HG02588 (cell line): ENCODE results near the gene SACS.

Experiments used
- ATAC-seq: cut with Tn5 transposase; IDR thresholded peaks from one replicate; pipeline ENCODE4 v1.9.1; 2021; ENCODE audit warnings: mild to moderate bottlenecking, moderate library complexity; ENCODE audit not compliant: unreplicated experiment

SACS gene

GRCh38 chr13:23372264-23372906, 61.1 kb downstream of the SACS start:
- ATAC-seq, result no peak

GRCh38 chr13:23367907-23368306, 65.6 kb downstream of the SACS start:
- ATAC-seq, result no peak

GRCh38 chr13:23365652-23366051, 67.8 kb downstream of the SACS start:
- no peak for ATAC-seq

GRCh38 chr13:23359882-23360281, 73.6 kb downstream of the SACS start:
- no peak for ATAC-seq

GRCh38 chr13:23357349-23357748, 76.2 kb downstream of the SACS start:
- no peak for ATAC-seq

- no peak for ATAC-seq
Measured at GRCh38 chr13:23356368-23356767, 77.1 kb downstream of the SACS start.

- no peak for ATAC-seq
Measured at GRCh38 chr13:23354520-23354919, 79.0 kb downstream of the SACS start.

DNA sequence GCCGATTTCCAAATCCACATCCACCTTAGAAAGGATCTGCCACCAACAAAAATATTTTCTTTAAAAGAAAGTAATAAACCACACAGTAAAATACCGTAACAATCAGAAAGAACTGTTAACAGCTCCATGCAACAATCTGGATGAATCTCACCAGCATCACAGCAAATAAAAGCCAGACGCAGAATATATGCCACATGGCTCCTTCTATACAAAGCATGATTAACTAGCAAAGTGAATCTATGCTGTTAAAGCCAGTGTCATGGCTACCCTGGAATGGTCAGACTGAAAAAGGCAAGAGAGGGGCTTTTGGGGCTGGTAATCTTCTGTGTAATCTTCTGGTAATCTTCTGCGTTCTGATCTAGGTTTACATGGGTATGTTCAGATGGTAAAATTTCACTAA, 81.3 kb downstream of the SACS start:
- no peak for ATAC-seq

- ATAC-seq, result no peak
Measured at GRCh38 chr13:23350009-23350408, 83.5 kb downstream of the SACS start.

DNA sequence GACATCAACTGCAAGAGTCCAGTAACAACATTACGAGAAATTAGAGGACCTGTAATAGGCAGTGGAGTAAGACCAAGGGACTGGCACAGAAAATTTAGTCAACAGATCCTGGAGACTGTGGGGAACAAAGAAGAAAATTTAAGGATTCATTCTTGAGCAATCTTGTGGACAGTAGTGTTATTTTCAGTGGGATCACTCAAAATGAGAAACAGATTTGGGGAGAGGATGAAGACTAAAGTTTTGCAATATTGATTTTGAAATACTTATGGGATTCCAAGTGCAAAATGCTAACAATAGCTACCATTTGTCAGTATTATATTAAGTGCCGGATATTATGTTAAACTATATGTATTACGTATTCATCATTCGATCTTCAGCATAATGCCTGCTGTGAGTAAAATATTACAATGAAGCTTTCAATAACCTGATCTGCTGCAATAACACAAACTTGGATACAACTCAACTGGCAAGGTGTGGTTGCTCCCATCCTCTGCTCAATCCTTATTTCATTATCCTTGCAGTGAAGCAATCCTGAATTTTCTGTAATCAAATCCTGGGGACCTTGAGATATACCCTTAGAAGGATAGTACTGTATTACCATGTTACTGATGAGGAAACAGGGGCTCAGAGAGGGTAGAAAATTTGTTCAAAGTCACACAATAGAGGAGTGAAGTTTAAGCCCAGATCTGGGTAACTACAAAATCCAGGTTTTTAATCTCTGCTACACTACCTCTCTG, 84.2 kb downstream of the SACS start:
- ATAC-seq, result no peak

- no peak for ATAC-seq
Measured at GRCh38 chr13:23348262-23349127, 85.0 kb downstream of the SACS start.

GRCh38 chr13:23347601-23348000, 85.9 kb downstream of the SACS start:
- no peak for ATAC-seq

- ATAC-seq, result no peak
Measured at GRCh38 chr13:23344931-23345595, 88.4 kb downstream of the SACS start.

DNA sequence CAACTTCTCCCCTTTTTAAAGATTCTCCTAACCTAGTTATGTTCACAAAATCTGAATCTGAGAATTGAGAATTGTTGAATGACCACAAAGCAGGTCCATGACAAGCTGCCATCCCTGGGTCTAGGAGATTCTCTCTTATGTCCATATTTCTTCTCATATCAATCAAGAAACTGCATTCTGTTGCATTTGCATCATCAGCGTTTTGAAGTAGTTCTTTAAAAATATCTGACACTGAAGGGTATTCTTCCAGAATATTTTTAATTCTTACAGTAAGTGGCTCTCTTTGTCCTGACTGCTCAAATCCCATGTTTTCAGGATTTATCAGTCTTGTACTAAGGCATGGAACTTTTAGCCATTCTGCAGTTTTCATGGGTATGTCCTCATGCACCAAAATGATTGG, 94.3 kb downstream of the SACS start:
- no peak for ATAC-seq

DNA sequence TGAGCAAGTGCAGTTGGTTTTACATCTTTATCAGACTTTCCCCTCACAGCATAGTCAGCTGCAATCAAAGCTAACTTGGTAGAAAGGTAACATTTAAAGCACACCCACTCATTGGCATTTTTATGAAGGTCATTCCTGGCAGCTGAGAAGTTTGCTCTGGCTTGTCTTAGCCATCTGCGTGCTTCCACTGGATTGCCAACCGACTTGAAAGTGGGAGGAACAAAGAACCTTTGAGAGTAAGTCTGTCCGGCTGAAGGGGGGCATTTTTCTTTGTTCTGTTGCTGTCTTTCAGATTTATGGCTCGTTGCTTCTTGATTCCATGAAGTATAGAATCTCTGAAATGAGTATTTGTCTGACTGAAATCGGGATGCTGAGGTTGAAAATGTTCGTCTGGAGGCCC, 103.1 kb downstream of the SACS start:
- no peak for ATAC-seq

DNA sequence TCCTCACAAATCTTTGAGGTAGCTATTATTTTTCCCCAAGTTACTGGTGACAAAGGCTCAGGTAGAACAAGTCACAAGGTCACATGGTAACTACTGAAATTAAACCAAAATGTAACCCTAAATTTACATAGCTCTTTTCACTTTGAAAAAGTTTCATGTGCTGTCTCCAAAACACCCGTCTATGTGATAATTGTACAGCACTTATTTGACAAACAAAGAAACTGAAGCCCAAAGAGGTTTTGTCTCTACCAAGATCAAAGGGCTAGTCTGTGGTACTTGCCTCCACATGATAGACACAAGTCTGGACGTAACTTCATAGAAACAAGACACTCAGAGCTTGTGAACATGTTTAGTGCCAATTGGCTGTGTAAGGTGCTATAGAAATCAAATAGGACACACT, 108.3 kb downstream of the SACS start:
- ATAC-seq, result no peak

DNA sequence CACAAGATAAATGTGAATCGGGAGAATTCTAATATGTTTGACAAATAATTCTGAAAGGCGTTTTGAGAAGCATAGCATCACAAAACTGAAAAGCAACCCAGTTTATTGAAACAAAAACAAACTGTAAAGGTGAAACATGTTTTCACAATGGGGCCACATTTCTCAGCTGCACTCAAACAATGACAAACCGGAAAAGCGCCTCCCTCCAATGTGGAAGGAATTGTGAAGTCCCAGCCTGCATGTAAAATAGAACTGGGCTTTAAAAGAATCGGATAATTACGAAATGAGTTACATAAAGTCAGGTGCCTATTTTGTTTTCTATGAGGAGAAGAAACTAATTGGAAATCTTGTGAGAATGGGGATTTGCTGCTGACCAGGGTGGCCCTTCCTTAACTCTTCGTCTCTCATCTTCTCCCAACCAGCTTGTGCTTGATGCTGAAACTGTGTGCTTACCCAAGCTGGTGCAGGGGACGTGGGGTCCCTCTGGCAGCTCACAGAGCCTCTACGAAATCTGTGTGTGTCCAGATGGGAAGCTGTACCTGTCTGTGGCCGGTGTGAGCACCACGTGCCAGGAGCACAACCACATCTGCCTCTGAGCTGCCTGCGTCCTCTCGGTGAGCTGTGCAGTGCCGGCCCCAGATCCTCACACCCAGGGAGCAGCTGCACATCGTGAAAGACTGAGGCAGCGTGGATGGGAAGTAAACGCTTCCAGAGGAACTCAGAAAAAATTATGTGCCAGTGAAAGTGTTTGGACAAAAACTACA, 109.4 kb downstream of the SACS start:
- ATAC-seq, result no peak

DNA sequence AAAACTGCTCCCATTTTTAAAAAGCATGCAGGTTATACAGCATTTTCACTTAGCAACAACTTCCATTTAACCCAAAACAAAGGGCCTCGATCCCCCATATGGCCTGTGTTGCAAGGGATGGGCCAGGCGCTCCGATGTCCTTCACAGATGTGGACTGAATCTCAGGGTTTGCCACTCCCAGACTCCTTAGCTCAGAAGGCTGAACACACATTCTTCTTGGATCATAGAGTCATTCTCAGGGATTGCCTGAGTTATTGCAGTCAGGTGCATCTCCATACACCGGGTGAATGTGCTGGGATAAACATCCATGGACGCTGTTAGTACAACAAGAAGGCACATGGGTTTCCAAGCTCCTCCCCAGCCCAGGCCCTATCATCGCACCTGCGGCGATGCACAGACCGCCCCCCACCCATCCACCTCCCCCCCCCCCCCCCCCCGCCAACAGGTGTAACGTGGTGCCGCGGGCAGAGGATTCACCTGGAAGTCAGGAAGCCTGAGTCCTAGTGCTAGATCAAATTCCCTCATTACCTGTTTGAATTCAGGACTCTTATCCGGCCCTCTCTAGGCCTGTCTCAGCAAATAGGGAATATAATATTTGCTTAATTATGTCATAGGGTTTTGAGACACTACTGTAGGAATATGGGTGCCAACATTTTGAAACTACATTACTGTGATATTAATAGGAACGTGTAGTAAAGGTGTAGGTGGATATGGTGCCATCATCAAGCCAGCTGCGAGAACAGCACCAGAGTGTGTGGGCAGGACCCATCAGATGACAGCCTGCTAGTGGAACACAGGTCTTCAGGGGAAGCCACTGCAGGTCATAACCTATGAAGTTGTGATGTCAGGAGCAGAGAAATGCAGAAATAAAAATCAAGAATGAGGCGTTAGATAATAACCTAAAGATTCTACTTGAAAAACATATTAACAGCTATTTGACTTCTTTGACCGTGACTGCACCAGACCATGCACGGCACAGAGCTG, 110.9 kb downstream of the SACS start:
- ATAC-seq, result no peak

DNA sequence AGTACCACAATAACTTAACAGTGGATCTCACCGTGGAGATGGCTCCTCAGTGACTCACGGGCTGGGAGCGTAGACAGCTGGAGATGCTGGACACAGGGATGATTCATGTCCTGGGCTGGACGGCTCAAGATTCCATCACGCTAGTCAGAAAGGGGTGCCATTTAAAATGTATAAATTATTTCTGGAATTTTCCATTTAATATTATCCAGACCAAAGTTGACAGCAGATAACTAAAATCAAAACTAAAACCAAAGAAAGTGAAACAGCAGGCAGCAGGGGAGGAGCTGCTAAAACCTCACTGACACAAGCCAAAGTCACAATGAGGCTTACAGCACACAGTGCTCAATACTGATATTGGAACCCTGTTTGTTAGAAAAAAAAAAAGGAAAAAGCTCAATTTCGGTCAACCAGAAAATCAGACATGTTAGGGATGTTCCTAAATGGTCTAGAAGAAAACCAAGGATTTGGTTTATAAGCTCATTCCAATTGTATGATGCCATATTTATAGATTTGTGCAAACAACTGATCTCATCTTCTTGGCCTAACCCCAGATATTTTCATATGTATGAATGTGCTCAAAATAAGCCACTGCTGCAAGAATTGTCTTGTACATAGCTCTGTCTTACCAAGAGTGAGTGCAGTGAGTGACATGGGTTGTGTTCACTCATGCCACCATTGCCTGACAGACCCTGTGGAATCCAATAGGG, 111.8 kb downstream of the SACS start:
- ATAC-seq, result peak; percentile 84
